GM19452 (cell line): ENCODE data around the gene ZDHHC8.

ENCODE experiments used
- ATAC-seq: cut with Tn5 transposase; IDR thresholded peaks from one replicate; pipeline ENCODE4 v1.9.1; 2021; ENCODE audit not compliant: unreplicated experiment

Gene ZDHHC8

GRCh38 chr22:20095521-20095920, 36.1 kb upstream of the ZDHHC8 start:
- ATAC-seq = no peak

DNA sequence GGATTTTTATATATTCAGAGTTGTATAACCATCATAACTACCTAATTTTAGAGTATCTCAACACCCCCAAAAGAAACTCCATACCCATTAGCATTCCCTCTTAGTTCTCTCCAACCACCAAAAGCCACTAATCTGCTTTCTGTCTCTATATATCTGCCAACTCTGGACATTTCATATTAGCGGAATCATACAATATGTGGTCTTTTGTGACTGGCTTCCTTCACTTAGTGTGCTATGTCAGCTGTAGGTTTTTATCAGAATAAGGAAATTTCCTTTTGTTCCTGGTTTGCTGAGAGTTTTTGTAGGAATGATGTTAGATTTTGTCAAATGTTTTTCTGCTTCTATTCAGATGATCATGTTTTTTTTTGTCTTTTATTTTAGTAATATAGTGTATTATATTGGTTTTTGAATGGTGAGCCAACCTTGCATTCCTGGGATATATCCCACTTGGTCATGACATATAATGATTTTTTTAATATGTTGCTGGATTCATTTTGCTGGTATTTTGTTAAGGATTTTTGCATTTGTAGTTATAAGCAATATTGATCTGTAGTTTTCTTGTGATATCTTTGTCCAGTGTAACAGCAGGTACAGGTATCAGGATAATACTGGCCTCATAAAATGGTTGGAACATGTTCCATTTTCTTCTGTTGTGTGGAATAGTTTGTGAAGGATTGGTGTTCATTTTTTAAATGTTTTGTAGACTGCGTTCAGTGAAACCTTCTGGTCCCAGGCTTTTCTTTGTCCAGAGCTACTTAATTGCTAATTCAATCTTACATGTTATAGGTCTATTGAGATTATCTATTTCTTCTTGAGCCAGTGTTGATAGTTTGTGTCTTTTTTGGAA, 34.8 kb upstream of the ZDHHC8 start:
- no peak for ATAC-seq

DNA sequence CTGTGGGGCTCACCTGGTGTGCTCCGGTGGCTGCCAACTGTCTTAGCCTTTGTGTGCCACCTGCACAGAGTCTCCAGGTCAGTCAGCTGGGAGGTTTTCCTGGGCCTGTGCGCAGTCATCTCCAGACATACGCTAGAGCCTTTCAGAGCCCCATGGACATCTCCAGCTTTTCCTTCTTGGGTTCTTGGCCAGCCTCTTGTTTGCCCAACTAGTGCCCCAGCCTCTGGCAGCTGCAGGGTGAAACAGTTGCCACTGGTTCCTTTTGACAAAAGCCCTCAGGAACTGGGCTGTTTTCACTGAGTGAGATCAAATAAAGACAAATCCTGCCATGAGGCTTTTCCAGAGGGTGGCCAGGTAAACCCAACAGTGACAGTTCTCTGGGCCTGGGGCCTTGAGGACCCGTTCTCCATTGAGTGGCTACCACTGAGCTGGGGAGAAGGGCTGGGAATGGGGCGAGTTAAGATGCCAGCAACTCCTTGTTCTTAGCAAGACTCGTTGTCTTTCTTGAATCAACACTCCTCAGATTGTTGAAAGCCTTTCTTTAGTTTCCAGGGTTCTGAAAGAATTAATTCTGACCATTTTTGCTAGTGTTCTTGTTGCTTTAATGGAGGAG, 32.4 kb upstream of the ZDHHC8 start:
- no peak for ATAC-seq

DNA sequence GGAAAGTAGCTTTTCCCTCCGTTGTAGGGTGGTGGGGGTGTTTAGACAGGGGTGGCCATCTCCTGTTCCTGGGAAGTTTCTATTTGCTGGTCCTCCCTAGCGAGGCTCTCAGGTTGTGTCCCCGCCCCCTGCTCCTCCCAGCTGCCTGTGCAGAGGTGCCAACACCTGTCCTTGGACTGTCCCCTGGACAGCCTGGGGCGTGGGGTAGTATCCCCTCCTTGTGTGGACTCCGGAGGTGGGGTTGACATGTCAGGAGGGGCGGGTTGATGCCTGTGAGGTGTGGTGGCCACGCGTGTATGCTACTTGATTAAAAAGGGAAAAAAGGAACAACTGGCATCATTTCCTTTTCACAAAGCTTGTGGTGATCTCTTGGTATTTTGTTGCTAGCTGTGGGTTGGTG, 30.0 kb upstream of the ZDHHC8 start:
- no peak for ATAC-seq

DNA sequence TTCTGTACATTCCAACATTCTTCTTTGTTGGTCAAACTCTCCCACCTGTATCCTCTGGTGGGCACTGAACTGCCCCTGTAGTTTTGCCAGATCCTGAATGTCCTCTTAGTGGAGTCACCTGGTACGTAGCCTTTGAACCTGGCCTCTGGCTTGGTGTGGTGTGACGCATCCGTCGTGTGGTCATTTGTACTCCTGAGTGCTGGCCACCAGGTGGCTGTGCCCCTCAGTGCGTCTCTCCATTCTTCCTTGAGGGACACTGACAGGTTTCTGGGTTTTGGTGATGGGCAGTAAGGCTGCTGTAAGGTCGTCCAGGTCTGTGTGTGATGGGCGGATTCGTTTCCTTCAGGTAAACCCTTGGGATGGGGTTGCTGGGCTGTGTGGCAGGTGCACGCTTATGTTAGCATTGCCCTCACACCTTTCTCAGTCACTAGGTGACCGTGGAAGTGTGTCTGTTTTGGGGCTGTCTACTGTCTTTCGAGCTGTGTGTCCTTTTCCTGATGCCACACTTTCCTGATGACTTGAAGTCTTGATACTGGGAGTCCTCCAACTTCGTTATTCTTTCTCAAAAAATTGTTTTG, 29.3 kb upstream of the ZDHHC8 start:
- ATAC-seq = no peak

GRCh38 chr22:20105456-20106204, 26.0 kb upstream of the ZDHHC8 start:
- no peak for ATAC-seq

DNA sequence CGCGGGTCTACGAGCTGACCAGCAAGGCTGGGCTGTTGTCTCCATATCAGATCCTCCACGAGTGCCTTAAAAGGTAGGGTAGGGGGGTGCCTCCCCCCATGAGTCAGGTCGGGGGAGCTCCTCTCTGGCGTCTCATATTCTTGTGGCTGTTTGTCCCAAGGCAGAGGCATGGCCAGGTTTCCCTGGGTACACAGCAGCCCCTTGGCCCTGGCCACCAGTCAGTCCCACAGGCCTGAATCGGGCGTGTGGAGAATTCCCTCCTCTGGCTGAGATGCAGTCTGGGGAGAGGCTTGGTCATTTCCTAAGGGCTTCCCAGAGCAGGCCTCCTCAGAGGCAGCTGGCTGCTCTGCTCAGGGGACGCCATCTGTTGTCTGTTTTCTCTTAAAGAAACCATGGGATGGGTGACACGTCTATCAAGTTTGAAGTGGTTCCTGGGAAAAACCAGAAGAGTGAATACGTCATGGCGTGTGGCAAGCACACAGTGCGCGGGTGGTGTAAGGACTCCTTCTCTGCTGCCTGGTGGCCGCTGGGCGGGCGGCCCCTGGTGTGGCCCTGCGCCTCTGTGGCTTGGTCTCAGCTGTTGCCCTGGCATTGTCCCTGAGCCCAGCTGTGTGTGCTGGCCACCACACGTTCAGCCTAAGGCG, 25.3 kb upstream of the ZDHHC8 start:
- ATAC-seq = no peak

GRCh38 chr22:20106849-20107237, 24.8 kb upstream of the ZDHHC8 start:
- ATAC-seq = no peak

GRCh38 chr22:20107471-20107901, 24.1 kb upstream of the ZDHHC8 start:
- no peak for ATAC-seq

- ATAC-seq = no peak
These were observed 23.4 kb upstream of the ZDHHC8 start for GRCh38 chr22:20107951-20108756.

DNA sequence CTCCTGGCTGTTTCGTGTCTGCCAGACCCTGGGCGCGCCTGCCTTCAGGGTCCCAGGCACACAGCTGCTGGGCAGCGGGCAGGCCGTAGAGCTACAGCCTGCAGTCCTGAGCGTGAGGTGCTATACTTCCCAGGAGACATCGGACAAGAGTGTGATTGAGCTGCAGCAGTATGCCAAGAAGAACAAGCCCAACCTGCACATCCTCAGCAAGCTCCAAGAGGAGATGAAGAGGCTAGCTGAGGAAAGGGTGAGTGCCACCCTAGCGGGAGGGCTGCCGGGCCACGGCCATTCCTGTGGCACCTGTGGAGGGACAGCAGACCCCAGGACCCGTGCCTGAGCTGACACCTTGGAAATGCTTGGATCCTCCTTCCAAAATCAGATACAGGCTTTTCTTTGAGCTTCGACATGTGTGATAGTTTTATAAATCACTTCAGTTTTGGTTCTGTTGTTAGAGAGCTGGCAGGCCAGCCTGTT, 22.8 kb upstream of the ZDHHC8 start:
- no peak for ATAC-seq

GRCh38 chr22:20109411-20110358, 21.9 kb upstream of the ZDHHC8 start:
- no peak for ATAC-seq

DNA sequence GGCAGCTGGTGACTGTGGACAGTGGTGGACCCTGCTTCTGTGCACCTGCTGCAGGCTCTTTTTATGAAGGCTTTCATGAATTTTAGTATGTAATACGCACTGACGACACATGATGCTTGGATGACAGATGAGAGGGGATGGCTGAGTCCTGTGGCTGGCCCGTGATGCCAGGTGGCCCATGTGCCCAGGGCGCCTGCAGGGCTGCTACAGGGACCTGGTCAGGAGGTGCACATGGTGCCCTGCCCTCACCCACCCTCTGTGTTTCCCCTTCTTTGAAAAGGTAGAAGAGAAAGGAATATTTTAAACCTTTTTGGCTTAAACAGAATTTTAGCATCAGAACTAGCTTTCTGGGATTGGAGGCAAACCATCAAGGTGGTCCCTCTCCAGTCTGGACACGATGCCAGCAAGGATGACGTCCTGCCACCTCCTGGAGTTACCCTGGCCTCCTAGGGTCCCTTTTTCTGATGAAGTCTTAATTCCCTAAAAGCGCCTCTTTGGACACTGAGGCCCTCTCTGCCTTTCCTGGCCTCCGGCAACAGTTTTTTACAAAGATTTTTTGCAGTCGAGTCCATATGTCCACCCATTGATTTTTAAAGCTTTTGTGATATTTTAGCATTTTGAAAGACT, 21.1 kb upstream of the ZDHHC8 start:
- no peak for ATAC-seq

GRCh38 chr22:20111045-20111688, 20.4 kb upstream of the ZDHHC8 start:
- no peak for ATAC-seq

- no peak for ATAC-seq
These were observed 19.6 kb upstream of the ZDHHC8 start for GRCh38 chr22:20111689-20112622.

DNA sequence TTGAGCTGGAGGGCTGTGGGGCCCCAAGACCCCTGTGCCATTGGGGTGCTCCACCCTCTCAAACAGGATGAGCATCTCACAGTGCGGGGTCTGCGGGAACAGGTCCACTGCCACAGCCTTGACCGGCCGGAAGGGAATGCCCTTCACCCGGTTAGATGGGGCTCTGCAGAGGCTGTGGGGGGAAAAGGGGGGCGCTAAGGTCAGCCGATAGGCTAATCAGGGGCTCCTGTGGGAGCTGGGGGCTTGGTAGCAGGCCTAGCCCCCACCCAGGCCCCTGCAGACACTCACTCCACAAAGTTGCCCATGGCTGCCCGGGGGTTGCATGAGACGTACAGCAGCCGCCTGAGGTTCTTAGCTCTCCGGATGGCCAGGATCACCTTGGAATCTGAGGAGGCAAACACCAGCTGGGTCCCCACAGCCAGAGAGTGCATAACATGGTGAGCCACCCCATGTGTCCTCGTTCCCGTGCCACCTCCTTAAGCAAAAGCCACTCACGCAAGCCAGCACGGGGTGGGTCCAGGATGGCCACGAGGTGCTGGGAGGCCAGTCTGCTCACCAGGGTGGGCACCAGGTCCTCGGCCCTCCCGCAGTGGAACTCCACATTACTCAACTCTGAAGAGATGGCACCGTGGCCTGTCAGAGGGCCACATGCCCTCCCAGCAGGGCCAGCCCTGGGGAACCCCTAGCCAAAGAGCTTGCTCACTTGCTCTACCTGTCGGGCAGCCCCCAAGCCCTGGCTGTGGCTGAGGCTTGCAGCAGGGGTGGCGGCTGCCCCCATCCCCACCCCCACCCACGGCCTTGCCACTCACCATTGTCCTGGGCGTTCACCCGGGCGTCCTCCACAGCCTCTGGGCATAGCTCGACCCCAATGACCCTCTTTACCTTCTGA, 18.7 kb upstream of the ZDHHC8 start:
- ATAC-seq = no peak
